Activated CD4-positive, CD25-positive, alpha-beta regulatory T cell treated with anti-CD3 and anti-CD28 coated beads, Interleukin-2, amount 50 U/mL, for 72 hours (primary cell): ENCODE results near the gene PDE4D.

Source experiments
- DNase-seq: peaks from one replicate; pipeline ENCODE4 v3.0.0; 2021

Gene PDE4D

GRCh38 chr5:59238126-59238902, 655.2 kb downstream of the PDE4D start:
- no peak for DNase-seq

- no peak for DNase-seq
These were observed 656.5 kb downstream of the PDE4D start for GRCh38 chr5:59236986-59237385.

GRCh38 chr5:59236448-59236847, 657.1 kb downstream of the PDE4D start:
- DNase-seq, result no peak

GRCh38 chr5:59234236-59234635, 659.3 kb downstream of the PDE4D start:
- no peak for DNase-seq

GRCh38 chr5:59231221-59231931, 662.1 kb downstream of the PDE4D start:
- no peak for DNase-seq

- no peak for DNase-seq
These were observed 670.6 kb downstream of the PDE4D start for GRCh38 chr5:59222687-59223511.

- DNase-seq, result no peak
These were observed 671.8 kb downstream of the PDE4D start for GRCh38 chr5:59221769-59222168.

- DNase-seq, result no peak
These were observed 675.0 kb downstream of the PDE4D start for GRCh38 chr5:59218424-59219045.

- no peak for DNase-seq
These were observed 676.7 kb downstream of the PDE4D start for GRCh38 chr5:59216841-59217240.

- DNase-seq, result no peak
These were observed 680.9 kb downstream of the PDE4D start for GRCh38 chr5:59212596-59212995.

- DNase-seq, result no peak
These were observed 683.7 kb downstream of the PDE4D start for GRCh38 chr5:59209758-59210359.

- DNase-seq, result no peak
These were observed 685.1 kb downstream of the PDE4D start for GRCh38 chr5:59208474-59208873.

GRCh38 chr5:59207401-59207800, 686.1 kb downstream of the PDE4D start:
- no peak for DNase-seq

- no peak for DNase-seq
These were observed 687.4 kb downstream of the PDE4D start for GRCh38 chr5:59206132-59206581.

GRCh38 chr5:59204114-59204897, 689.2 kb downstream of the PDE4D start:
- no peak for DNase-seq

- DNase-seq, result no peak
These were observed 693.7 kb downstream of the PDE4D start for GRCh38 chr5:59199868-59200267.

GRCh38 chr5:59198832-59199231, 694.7 kb downstream of the PDE4D start:
- DNase-seq, result no peak

- no peak for DNase-seq
These were observed 695.2 kb downstream of the PDE4D start for GRCh38 chr5:59198365-59198764.

- no peak for DNase-seq
These were observed 695.6 kb downstream of the PDE4D start for GRCh38 chr5:59197911-59198310.

- DNase-seq, result no peak
These were observed 699.8 kb downstream of the PDE4D start for GRCh38 chr5:59193616-59194319.

- DNase-seq, result no peak
These were observed 702.8 kb downstream of the PDE4D start for GRCh38 chr5:59190746-59191145.
